NCI-H748 (cell line): ENCODE data around the gene FUBP1.
A peak's percentile ranks its signal among the peaks of the same experiment; 100 is the strongest.
"Not testable (repeated sequence)": the region's sequence is repeated elsewhere in the genome, so short reads cannot be mapped to it uniquely, and the experiment has no call there.

Experiments used
- DNase-seq: peaks from one replicate; lab custom pipeline; 2025; ENCODE audit not compliant: unreplicated experiment; lab: John Stamatoyannopoulos, UW

FUBP1 gene

GRCh38 chr1:77948841-77949424 is 29.9 kb downstream of the FUBP1 start:
- peak; percentile 31 for DNase-seq

- DNase-seq = no peak
These were observed 33.5 kb downstream of the FUBP1 start for GRCh38 chr1:77945345-77945744.

DNA sequence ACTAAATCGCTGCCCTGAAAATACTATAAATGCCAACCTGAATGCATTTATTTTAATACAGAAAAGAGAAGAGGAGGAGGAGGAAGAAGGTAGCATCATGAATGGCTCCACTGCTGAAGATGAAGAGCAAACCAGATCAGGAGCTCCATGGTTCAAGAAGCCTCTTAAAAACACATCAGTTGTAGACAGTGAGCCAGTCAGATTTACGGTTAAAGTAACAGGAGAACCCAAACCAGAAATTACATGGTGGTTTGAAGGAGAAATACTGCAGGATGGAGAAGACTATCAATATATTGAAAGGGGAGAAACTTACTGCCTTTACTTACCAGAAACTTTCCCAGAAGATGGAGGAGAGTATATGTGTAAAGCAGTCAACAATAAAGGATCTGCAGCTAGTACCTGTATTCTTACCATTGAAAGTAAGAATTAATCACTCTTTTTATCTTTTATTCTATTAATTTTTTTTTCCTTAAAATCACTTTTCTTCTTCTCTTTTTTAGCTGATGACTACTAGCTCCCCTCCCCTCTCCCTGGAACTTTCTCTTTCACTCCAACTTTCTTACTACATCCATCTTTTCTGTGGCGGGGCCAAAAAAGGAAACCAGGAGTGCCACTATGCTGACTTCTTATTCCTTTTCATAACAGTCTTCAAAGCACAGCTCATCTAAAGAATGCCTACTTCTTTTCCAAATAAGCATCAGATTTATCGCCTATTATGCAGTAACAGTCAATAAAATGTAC is 36.3 kb downstream of the FUBP1 start:
- DNase-seq = no peak

- DNase-seq = no peak
These were observed 37.8 kb downstream of the FUBP1 start for GRCh38 chr1:77940921-77941570.

GRCh38 chr1:77938651-77939050 is 40.2 kb downstream of the FUBP1 start:
- DNase-seq = no peak

- no peak for DNase-seq
These were observed 49.1 kb downstream of the FUBP1 start for GRCh38 chr1:77929806-77930205.

- no peak for DNase-seq
These were observed 51.5 kb downstream of the FUBP1 start for GRCh38 chr1:77927414-77927813.

- DNase-seq = no peak
These were observed 52.1 kb downstream of the FUBP1 start for GRCh38 chr1:77926561-77927357.

DNA sequence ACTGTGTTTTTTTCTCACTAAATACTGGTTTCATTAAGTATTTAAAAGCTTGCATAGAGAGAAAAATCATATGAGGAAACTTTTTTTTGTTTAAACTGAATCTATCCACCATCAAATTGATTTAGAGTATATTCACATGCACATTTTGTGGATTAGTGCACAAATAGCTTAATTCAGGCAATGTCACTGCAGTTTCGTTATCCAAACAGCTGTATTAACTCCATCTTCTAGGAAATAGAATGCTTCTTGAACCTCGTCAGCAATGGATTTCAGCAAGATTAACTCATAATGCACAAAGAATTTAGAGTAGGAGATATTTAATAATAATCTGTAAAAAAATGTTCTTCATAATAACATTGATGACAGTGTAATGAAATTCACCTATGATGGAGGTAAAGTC is 52.9 kb downstream of the FUBP1 start:
- DNase-seq = no peak

DNA sequence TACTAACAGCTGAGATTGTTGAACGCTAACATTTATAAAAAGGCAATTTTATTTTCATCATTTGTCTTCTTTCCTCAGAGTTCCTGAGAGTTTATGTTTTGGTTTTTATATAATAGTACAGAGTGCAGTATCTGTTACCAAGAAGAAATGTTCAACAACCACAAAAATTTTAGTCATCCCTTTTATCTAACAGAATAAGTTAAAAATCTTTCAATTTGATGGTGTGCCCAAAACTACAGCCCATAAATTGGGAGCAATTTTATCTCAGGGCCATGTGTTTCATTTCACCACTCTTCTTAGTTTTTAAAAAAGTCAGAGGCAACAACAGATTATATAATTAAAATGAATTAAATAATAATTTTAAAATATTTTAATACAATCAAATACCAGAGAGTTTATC is 53.4 kb downstream of the FUBP1 start:
- no peak for DNase-seq

GRCh38 chr1:77918918-77919317 is 60.0 kb downstream of the FUBP1 start:
- not testable (repeated sequence) for DNase-seq

DNA sequence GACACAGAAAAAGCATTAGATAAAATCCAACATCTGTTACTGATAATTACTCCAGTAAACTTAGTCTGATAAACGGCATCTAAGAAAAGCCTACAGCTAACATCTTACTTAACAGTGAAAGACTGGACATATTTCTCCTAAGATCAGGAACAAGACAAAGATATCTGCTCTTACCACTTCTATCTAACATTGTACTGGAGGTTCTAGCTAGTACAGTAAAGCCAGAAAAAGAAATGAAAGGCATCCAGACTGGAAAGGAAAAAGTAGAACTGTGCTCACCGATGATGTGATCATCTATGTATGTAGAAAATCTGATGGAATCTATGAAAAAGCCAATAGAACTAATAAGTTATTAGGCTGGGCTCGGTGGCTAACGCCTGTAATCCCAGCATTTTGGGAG is 68.8 kb downstream of the FUBP1 start:
- DNase-seq = no peak

GRCh38 chr1:77906624-77907023 is 72.2 kb downstream of the FUBP1 start:
- no peak for DNase-seq

DNA sequence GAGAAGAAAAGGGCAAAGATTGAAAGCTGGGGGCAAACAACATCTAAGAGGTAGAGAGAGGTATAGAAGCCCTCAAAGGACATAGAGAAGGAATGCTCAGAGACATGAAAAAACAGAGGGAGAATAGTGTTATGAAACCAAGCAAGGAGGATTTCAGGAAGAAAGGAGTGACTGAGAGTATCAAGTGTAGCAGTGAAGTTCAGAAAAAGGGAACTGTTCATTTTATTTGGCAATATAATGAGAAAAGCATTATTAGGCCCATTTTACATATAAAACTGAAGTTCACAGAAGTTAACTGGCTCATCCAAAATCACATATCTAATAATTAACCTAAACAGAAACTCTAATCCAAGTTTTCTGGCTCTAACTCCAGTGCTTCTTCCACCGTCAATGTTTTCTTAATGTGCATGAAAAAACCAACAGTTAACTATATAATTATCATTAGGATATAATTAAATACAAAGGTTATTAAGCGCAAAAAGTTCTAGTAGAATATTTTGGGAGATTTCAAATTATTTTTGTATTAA is 72.8 kb downstream of the FUBP1 start:
- DNase-seq = no peak

DNA sequence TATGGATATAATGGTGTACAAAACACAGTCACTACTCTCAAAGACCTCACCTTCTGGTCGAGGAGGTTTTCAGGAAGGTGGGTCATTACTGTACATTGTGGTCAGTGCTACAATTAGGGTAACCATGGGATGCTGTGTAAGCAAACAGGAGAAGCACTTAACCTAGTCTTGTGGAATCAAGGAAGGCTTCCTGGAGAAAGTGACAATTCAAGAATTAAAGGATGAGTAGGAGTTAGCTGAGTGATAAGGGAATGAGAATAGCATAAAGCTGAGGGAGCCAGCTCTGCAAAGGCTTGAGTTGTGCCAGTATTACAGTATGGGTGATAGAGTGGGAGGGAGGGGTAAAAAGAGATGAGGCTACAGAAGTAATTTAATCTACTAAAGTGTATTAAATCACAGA is 73.3 kb downstream of the FUBP1 start:
- peak; percentile 7 for DNase-seq

GRCh38 chr1:77900687-77901293 is 78.1 kb downstream of the FUBP1 start:
- peak; percentile 58 for DNase-seq

GRCh38 chr1:77899647-77900320 is 79.1 kb downstream of the FUBP1 start:
- DNase-seq = no peak
